Anterior cingulate cortex (tissue), 58 donors: Measurements from ENCODE around the gene NDFIP1.
"Not testable (repeated sequence)": the region's sequence is repeated elsewhere in the genome, so short reads cannot be mapped to it uniquely, and the experiment has no call there.

ENCODE experiments used
- DNase-seq, 58 donors: peaks; one replicate each; lab custom pipeline; 2025; lab: John Stamatoyannopoulos, UW

The NDFIP1 gene

GRCh38 chr5:142150431-142150830 lies 41.9 kb downstream of the NDFIP1 start:
- DNase-seq: no peak

- peak in 14 of 58 donors; percentile 1 to 41 (median 12) for DNase-seq
These were observed 43.1 kb downstream of the NDFIP1 start for GRCh38 chr5:142151436-142152383.

DNA sequence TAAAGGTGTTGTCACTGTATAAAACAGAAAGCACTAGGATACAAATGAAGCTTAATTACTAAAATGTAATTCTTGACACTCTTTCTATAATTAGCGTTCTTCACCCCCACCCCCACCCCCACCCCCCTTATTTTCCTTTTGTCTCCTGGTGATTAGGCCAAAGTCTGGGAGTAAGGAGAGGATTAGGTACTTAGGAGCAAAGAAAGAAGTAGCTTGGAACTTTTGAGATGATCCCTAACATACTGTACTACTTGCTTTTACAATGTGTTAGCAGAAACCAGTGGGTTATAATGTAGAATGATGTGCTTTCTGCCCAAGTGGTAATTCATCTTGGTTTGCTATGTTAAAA lies 43.8 kb downstream of the NDFIP1 start:
- no peak for DNase-seq

DNA sequence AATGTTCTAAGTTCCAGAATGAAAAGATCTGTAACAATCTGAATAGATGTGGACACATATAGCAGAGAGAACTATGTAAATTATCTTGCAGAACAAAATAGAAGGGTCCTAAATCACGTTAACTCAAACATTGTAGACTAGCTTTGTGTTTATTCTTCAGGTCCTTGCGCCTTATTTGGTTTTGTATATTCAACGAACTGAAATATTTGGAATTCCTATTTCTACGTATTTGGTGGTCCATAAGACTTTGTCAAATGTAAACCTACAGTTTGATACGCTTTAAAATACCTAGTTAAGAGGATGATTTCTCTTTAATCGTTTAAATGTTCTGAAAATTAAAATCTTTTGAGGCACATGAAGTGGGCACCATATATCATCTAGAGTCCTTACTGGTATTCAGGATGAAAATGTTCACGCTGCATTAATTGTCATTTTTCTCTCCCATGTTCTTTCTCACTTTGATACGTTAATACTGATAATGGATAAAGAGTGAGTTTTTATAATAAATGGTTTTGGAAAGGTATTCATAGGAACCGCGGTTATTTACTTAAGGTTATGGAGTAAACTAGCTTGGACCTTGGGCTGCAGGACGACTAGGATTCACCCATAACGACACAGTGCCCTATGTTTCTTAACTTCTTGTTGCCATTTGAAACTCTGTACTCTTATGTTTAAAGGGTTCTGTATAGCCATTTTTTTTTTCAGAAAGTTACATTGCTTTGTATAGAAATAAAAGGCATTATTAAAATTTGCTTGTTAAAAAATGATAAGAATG lies 45.3 kb downstream of the NDFIP1 start:
- DNase-seq: no peak

- not testable (repeated sequence) for DNase-seq
These were observed 45.9 kb downstream of the NDFIP1 start for GRCh38 chr5:142154449-142154841.

DNA sequence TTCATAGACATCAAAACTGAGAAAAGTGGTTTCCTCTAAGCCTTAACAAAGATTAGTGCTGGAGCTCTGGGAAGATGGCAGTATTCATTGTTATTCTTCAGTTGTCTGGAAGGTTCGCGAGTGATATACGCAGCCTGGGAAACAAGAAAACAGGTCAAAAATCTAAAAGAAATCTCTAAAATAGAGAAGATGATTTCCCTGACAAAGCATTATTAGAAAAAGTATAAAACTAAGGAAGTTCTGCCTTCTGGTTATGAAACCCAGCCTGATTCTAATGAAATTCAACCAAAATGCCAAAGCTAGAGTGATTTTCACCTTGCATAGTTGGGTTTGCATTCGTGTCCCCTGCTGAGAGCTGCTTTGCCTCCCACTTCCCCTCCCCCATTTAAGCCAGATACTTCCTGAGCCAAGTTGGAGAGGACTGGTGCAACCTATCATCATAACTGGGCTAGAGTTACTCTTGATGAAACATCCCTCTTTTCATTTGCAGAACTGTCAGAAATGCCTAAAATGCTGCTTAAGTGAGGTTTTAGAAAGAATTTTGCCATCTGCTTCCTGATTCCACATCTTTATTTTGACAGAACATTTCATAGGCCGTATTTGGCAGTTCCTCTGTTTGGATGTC lies 48.4 kb downstream of the NDFIP1 start:
- no peak for DNase-seq

- no peak for DNase-seq
These were observed 50.8 kb downstream of the NDFIP1 start for GRCh38 chr5:142159354-142159753.

DNA sequence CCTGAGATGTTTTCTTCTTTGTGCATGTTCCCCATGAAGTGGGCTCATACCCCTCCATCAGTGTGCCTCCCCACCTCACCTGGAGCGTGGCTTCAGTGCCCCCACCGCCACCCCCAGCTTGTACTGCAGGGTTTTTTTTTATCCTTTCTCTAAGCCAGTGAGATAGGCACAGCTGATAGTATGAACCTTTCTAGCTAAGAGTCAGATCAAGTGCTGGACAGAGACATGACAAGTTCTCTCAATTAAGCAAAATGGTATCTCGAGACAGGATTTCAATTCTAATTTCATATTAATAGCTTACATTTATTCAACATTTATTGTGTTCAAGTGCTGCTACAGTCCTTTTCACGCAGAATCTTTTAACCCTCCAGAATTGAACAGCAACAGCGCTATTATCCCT lies 55.7 kb downstream of the NDFIP1 start:
- DNase-seq: no peak

DNA sequence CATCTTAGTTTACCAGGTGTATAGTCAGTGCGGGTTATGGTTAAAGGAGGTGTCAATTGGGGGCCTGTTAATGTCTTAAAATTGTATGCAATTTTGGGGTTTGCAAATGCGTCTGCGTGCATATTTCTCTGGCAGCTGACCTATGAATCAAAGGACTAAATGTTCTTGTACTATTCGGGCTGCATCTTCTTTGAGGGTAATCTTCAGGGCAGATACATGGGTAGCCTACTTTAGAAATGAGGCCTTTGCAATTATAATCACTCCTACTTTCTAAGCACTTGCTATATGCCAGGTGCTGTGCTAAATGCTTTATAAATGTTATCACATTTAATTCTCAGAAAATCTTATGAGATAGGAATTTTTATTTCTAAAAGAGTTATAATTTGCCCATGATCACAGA lies 58.2 kb downstream of the NDFIP1 start:
- DNase-seq: no peak

DNA sequence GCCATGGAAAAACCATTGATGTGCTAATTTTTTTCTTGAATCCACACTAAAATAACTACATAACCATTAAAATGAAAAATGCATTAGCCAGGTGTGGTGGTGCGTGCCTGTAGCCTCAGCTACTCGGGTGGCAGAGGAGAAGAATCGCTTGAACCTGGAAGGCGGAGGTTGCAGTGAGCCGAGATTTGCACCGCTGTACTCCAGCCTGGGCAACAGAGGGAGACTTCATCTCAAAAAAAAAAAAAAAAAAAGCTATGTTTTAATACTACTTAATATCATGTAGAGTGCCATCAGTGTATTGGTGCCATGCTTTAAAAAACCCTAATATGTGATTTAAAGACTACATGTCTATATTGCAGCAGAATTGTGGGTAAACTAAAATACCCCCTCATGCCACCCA lies 58.9 kb downstream of the NDFIP1 start:
- DNase-seq: no peak

DNA sequence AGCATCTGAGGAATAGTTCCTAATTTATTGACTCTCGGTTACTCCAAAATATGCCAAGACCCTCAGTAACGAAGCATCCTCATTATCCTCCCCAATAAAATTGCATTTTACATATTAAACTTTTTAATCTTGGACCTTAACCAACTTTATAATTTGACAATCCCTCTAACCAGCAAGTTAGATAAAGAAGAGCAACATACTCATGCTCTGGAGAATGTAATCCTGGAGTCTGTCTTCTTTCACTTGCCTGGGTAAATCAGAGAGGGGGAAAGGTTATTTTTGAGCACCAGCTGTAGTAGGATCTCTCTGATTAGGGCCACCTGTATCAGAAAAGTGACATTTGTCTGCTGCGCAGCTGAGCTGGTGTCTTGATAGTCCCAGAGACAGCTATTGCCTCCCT lies 59.8 kb downstream of the NDFIP1 start:
- DNase-seq: no peak

GRCh38 chr5:142170254-142170953 lies 61.8 kb downstream of the NDFIP1 start:
- no peak for DNase-seq

- no peak for DNase-seq
These were observed 62.7 kb downstream of the NDFIP1 start for GRCh38 chr5:142171270-142171669.

- DNase-seq: no peak
These were observed 66.5 kb downstream of the NDFIP1 start for GRCh38 chr5:142175039-142175438.

DNA sequence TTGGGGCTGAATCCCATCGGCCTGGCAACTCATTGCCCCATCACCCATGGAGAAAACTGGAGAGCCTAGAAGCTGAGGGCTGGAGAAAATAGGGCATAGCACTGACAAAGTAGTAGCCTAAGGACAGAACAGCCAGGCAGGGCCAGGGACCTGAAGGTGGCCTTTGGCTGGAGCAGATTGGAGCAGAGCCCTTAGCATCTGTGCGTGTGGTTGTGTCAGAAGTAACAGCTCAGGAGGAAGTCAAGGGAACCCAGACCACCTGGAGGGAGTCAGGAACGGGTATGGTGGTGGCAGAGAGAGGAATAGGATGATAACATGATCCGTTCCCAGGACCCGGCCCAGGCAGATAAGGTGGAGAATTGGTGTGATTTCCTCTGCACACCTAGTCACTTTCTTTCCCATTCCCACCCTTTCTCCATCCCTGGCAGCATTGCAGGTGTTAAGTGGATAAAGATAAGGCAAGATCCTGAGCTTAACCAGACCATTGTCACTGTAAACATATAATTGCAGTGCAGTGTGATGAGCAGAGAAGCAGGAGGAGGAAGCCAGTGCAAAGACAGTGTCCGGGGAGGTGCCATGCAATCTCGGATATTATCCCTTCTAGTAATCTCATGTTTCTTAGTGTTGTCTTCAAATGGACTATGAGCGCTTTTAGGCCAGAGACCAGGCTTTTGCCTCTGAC lies 67.0 kb downstream of the NDFIP1 start:
- DNase-seq: no peak

GRCh38 chr5:142176255-142176654 lies 67.7 kb downstream of the NDFIP1 start:
- no peak for DNase-seq

- no peak for DNase-seq
These were observed 70.1 kb downstream of the NDFIP1 start for GRCh38 chr5:142178651-142179050.

- DNase-seq: no peak
These were observed 71.3 kb downstream of the NDFIP1 start for GRCh38 chr5:142179776-142180387.

- DNase-seq: no peak
These were observed 72.5 kb downstream of the NDFIP1 start for GRCh38 chr5:142181096-142181495.
